Upper lobe of right lung (tissue), 1 donor: ENCODE results near the gene TSACC. TPM values are rescaled to one million over a fixed set of nuclear protein-coding genes. Genes with fewer than 3 reads are reported as not detected.
A peak's percentile ranks its signal among the peaks of the same experiment; 100 is the strongest.
"Not testable (repeated sequence)": the region's sequence is repeated elsewhere in the genome, so short reads cannot be mapped to it uniquely, and the experiment has no call there.

Experiments
- ATAC-seq: fragments of 200-7000 bp; cut with Tn5 transposase; one replicate; pipeline ENCODE4 v1.9.1; 2020; ENCODE audit warnings: mild to moderate bottlenecking, moderate library complexity
- DNase-seq: peaks from one replicate; pipeline ENCODE4 v3.0.0-alpha.2; 2020
- H3K27ac ChIP-seq: fragments of 200-600 bp; one replicate; pipeline ENCODE4 v1.8.0; 2022
- H3K27me3 ChIP-seq: fragments of 200-600 bp; one replicate; pipeline ENCODE4 v1.8.0; 2022; ENCODE audit warnings: mild to moderate bottlenecking
- H3K36me3 ChIP-seq: fragments of 200-600 bp; one replicate; pipeline ENCODE4 v1.8.0; 2022
- H3K4me1 ChIP-seq: fragments of 200-600 bp; one replicate; pipeline ENCODE4 v1.8.0; 2022
- H3K4me3 ChIP-seq: fragments of 200-600 bp; one replicate; pipeline ENCODE4 v1.8.0; 2022; ENCODE audit warnings: mild to moderate bottlenecking
- H3K9me3 ChIP-seq: fragments of 200-600 bp; one replicate; pipeline ENCODE4 v1.8.0; 2022
- CTCF ChIP-seq: fragments of 200-600 bp; IDR thresholded peaks from one replicate; pipeline ENCODE4 v1.8.0; 2022; ENCODE audit warnings: antibody characterized with exemption
- intact Hi-C: fragments of 100-400 bp; cut with DNase I; formaldehyde crosslinking; loops from one replicate; pipeline ENCODE4 v1.11.0; 2022
- total RNA-seq: library from RNA; stranded (reverse); fragmentation: NEBNext Ultra II Directional; extraction: Animal tissue kit (Norgen Biotek cat#: 25700); gene quantifications from one replicate; pipeline ENCODE4 v1.2.1, GENCODE V29; 2021
- donor health status: DM: no; HTN: yes; CAD: no; lungs with severe emphysema.

Gene TSACC
- total RNA-seq, 1 donor from 2014 or later: not detected

- ATAC-seq (no peak), DNase-seq (no peak)
- Histone ChIP-seq H3K9me3 (no peaks in the 10 kb centered on the region), H3K36me3 (peaks cover 29% of the 10 kb centered on the region), H3K27me3 (no peaks in the 10 kb centered on the region), H3K4me3 (peak overlapping the region; percentile 96), H3K27ac (peak overlapping the region; percentile 70), H3K4me1 (peaks cover 12% of the 10 kb centered on the region)
- intact Hi-C loops: no loop called here
- no peak for TF ChIP-seq CTCF
These were observed 492 bp upstream of the TSACC start for GRCh38 chr1:156337888-156338179.

- ATAC-seq (no peak), DNase-seq (no peak)
- no peak overlapping the region for H3K27ac ChIP-seq
- intact Hi-C loops: no loop called here
- peaks cover 2% of the 10 kb centered on the region for H3K4me1 ChIP-seq
- no peaks in the 10 kb centered on the region for H3K9me3 ChIP-seq
- no peak for TF ChIP-seq CTCF
- H3K4me3 ChIP-seq: no peak overlapping the region
- H3K36me3 ChIP-seq: no peaks in the 10 kb centered on the region
- H3K27me3 ChIP-seq: no peaks in the 10 kb centered on the region
These were observed 4.0 kb downstream of the TSACC start for GRCh38 chr1:156342166-156342955.

GRCh38 chr1:156344409-156344808, 6.1 kb downstream of the TSACC start:
- no peak for ATAC-seq
- Histone ChIP-seq H3K27ac (no peak overlapping the region), H3K4me3 (no peak overlapping the region), H3K4me1 (no peaks in the 10 kb centered on the region), H3K36me3 (no peaks in the 10 kb centered on the region), H3K27me3 (no peaks in the 10 kb centered on the region), H3K9me3 (no peaks in the 10 kb centered on the region)
- intact Hi-C loops: no loop called here
- DNase-seq: no peak
- no peak for TF ChIP-seq CTCF

GRCh38 chr1:156346035-156346434, 7.7 kb downstream of the TSACC start:
- H3K9me3 ChIP-seq, H3K4me1 ChIP-seq, H3K27me3 ChIP-seq, H3K4me3 ChIP-seq, ATAC-seq, DNase-seq, H3K36me3 ChIP-seq, H3K27ac ChIP-seq, intact Hi-C loops: not testable (repeated sequence)

- TF ChIP-seq CTCF: no peak
- no peaks in the 10 kb centered on the region for H3K27me3 ChIP-seq
- DNase-seq: no peak
- intact Hi-C loops: no loop called here
- H3K4me1 ChIP-seq: no peaks in the 10 kb centered on the region
- no peak for ATAC-seq
- H3K4me3 ChIP-seq: no peak overlapping the region
- no peaks in the 10 kb centered on the region for H3K36me3 ChIP-seq
- H3K27ac ChIP-seq: no peak overlapping the region
- H3K9me3 ChIP-seq: no peaks in the 10 kb centered on the region
These were observed 8.3 kb downstream of the TSACC start for GRCh38 chr1:156346636-156347035.

GRCh38 chr1:156347331-156347730, 9.0 kb downstream of the TSACC start:
- Histone ChIP-seq H3K27ac (no peak overlapping the region), H3K27me3 (no peaks in the 10 kb centered on the region), H3K36me3 (no peaks in the 10 kb centered on the region), H3K4me1 (no peaks in the 10 kb centered on the region), H3K4me3 (no peak overlapping the region), H3K9me3 (no peaks in the 10 kb centered on the region)
- ATAC-seq (no peak), DNase-seq (no peak)
- intact Hi-C loops: no loop called here
- no peak for TF ChIP-seq CTCF

GRCh38 chr1:156352481-156352880, 14.2 kb downstream of the TSACC start:
- H3K4me1 ChIP-seq, DNase-seq, intact Hi-C loops, H3K27ac ChIP-seq, H3K9me3 ChIP-seq, H3K36me3 ChIP-seq, H3K4me3 ChIP-seq, ATAC-seq: not testable (repeated sequence)
- H3K27me3 ChIP-seq: peaks cover 11% of the 10 kb centered on the region
